NCI-H2029 (cell line): ENCODE data around the gene DOK7.

Source experiments
- DNase-seq: peaks from one replicate; lab custom pipeline; 2025; lab: John Stamatoyannopoulos, UW

The DOK7 gene

GRCh38 chr4:3520796-3521600 lies 57.9 kb downstream of the DOK7 start:
- no peak for DNase-seq

GRCh38 chr4:3521621-3522325 lies 58.7 kb downstream of the DOK7 start:
- no peak for DNase-seq

- DNase-seq = no peak
Measured at GRCh38 chr4:3522326-3522640, 59.2 kb downstream of the DOK7 start.

GRCh38 chr4:3522651-3523050 lies 59.5 kb downstream of the DOK7 start:
- no peak for DNase-seq

GRCh38 chr4:3523146-3523627 lies 60.1 kb downstream of the DOK7 start:
- DNase-seq = no peak

GRCh38 chr4:3523628-3524221 lies 60.6 kb downstream of the DOK7 start:
- DNase-seq = no peak

GRCh38 chr4:3524349-3524748 lies 61.2 kb downstream of the DOK7 start:
- no peak for DNase-seq

GRCh38 chr4:3524920-3525319 lies 61.8 kb downstream of the DOK7 start:
- DNase-seq = no peak

- no peak for DNase-seq
Measured at GRCh38 chr4:3525532-3526430, 62.7 kb downstream of the DOK7 start.

GRCh38 chr4:3526456-3526855 lies 63.4 kb downstream of the DOK7 start:
- DNase-seq = no peak

GRCh38 chr4:3527101-3527913 lies 64.2 kb downstream of the DOK7 start:
- no peak for DNase-seq

- no peak for DNase-seq
Measured at GRCh38 chr4:3527914-3528876, 65.1 kb downstream of the DOK7 start.

- no peak for DNase-seq
Measured at GRCh38 chr4:3529363-3529762, 66.3 kb downstream of the DOK7 start.

- no peak for DNase-seq
Measured at GRCh38 chr4:3530051-3530450, 66.9 kb downstream of the DOK7 start.

GRCh38 chr4:3530663-3531254 lies 67.7 kb downstream of the DOK7 start:
- no peak for DNase-seq

- DNase-seq = no peak
Measured at GRCh38 chr4:3531318-3531878, 68.3 kb downstream of the DOK7 start.

- peak; percentile 82 for DNase-seq
Measured at GRCh38 chr4:3531879-3532750, 69.0 kb downstream of the DOK7 start, which contains the start of gene LRPAP1. Gene LRPAP1, minus strand, starts transcription at chr4:3532422. Its CDS starts 10 bp downstream, at chr4:3532412.

- DNase-seq = no peak
Measured at GRCh38 chr4:3532751-3533422, 69.8 kb downstream of the DOK7 start.
